Amniotic stem cell (primary cell): Measurements from ENCODE around the gene DEFB125.
"Not testable (repeated sequence)": the region's sequence is repeated elsewhere in the genome, so short reads cannot be mapped to it uniquely, and the experiment has no call there.

Experiments used
- DNase-seq: peaks from one replicate; lab custom pipeline; 2025; lab: John Stamatoyannopoulos, UW

DEFB125 gene, protein sequence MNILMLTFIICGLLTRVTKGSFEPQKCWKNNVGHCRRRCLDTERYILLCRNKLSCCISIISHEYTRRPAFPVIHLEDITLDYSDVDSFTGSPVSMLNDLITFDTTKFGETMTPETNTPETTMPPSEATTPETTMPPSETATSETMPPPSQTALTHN

DNA sequence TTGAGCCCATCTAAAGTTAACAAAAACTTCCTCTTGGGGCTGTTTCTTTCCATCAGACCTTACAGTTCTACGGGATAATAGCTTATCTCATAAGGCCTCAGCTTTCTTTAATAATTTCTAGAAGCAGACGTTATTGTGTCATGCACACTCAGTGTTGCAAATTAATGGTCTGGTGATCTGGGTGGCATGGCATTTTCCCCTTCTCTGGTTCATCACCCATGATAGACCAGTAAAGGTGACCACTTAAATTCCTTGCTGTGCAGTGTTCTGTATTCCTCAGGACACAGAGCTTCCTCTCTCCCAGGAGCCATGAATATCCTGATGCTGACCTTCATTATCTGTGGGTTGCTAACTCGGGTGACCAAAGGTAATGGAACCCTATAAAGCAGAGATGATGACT lies at the start of gene DEFB125:
DEFB125 (plus strand) TSS at position 272 of the 400 bp plus-strand sequence; CDS start at position 310, 38 bp downstream.
- no peak for DNase-seq

DNA sequence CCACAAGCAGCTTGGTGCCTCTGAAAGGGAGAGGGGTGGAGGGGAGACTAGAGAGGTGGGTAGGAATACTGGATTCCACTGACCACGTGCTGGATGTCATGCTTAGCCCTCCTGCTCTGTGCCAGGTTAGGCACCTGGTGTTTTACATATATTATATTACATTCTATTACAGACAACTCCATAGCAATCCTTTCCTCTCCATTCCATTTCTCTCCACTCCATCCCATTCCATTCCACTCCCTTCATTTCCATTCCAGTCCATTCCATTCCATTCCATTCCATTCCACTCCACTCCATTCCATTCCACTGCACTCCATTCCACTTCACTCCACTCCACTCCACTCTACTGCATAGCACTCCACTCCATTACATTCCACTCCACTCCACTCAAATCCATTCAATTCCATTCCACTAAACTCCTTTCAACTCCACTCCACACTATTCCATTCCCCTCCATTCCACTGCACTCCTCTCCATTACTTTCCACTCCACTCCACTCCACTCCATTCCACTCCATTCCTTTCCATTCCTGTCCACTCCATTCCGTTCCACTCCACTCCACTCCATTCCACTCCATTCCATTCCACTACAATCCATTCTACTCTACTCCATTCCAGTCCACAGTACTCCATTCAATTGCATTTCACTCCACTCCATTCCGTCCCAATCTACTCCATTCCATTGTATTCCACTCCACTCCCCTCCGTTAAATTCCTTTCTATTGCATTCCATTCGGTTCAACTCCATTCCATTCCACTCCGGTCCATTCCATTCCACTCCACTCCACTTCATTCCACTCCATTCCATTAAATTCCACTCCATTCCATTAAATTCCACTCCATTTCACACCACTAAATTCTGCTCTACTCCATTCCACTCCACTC lies 27.2 kb upstream of the DEFB125 start:
- no peak for DNase-seq

DNA sequence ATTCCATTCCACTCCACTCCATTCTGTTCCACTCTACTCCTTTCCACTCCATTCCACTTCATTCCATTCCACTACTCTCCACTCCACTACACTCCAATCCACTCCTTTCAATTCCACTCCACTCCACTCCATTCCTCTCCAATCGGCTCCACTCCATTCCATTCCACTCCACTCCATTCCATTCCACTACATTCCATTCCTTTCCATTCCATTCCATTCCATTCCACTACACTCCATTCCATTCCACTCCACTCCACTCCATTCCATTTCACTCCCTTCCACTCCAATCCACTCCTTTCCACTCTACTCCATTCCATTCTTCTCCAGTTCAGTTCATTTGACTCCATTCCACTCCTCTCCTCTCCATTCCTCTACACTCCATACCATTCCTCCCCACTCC lies 26.2 kb upstream of the DEFB125 start:
- no peak for DNase-seq

DNA sequence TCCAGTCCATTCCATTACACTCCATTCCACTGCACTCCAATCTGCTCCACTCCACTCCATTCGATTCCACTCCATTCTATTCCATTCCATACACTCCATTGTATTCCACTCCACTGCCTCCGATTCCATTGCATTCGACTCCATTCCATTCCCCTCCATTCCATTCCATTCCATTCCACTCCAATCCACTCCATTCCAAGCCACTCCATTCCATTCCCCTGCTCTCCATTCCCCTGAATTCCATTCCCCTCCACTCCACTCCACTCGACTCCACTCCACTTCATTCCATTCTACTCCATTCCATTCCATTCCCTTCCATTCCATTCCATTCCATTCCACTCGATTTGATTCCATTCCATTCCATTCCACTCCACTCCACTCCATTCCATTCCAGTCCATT lies 25.7 kb upstream of the DEFB125 start:
- DNase-seq: no peak

DNA sequence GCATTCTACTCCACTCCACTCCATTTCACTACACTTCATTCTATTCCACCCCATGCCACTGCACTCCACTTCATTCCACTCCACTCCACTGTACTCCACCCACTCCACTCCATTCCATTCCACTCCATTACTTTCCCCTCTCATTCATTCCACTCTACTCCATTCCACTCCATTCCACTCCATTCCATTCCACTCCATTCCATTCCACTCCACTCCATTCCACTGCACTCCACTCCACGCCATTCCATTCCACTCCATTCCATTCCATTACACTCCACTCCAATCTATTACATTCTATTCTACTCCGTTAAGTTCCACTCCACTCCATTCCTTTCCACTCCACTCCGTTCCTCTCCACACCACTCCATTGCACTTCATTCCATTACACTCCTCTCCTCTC lies 25.0 kb upstream of the DEFB125 start:
- DNase-seq: no peak

DNA sequence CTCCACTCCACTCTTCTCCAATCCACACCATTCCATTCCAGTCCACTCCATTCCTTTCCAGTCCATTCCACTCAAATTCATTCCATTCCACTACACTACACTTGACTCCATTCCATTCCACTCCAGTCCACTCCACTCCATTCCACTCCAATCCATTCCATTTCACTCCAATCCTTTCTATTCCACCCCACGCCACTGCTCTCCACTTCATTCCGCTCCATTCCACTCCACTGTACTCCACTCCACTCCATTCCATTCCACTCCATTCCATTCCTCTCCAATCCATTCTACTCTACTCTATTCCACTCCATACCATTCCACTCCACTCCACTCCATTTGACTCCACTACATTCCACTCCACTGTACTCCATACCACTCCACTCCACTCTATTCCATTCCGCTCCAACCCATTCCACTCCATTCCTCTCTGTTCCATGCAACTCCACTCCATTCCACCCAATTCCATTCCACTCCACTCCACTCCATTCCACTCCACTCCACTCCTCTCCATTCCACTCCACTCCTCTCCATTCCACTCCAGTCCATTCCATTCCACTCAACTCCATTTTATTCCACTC lies 23.4 kb upstream of the DEFB125 start:
- no peak for DNase-seq

DNA sequence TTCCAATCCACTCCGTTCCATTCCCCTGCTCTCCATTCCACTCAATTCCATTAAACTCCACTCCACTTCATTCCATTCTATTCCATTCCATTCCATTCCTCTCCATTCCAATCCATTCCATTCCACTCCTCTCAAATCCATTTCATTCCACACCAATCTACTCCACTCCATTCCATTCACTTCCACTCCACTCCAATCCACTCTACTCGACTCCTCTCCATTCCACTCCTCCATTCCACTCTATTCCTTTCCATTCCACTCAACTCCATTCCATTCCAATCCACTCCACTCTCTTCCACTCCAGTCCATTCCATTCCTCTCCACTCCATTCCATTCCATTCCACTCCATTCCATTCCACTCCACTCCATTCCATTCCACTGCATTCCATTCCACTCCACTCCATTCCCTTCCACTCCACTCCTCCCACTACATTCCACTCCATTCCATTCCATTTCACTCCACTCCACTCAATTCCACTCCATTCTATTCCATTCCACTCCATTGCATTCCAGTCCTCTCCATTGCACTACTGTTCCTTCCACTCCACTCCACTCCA lies 22.6 kb upstream of the DEFB125 start:
- DNase-seq: no peak

DNA sequence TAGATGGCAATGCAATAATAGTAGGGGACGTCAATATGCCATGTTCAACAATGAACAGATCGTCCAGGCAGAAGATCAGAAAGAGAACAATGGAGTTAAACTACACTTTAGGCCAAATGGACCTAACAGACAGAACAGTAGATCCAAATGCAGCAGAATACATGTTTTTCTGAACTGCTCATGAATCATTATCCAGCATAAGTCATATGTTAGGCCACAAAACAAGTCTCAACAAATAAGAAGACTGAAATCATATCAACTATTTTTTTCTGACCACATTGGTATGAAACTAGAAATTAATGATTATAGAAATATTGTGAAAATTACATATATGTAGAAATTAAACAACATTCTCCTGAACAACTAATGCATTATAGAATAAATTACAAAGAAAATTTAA lies 10.2 kb upstream of the DEFB125 start:
- no peak for DNase-seq

DNA sequence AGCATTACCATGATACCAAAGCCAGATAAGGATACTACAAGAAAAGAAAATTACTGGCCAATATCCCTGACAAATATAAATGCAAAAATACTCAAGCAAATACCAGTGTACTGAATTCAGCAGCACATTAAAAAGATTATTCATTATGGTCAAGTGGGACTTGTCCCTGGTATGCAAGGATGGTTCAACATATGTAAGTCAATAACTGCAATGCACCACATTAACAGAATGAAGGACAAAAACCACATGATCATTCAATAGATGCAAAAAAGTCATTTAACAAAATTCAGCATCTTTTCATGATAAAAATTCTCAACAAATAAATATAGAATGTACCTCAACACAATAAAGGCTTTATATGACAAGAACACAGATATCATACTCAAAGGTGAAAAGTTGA lies 9.1 kb upstream of the DEFB125 start:
- no peak for DNase-seq

DNA sequence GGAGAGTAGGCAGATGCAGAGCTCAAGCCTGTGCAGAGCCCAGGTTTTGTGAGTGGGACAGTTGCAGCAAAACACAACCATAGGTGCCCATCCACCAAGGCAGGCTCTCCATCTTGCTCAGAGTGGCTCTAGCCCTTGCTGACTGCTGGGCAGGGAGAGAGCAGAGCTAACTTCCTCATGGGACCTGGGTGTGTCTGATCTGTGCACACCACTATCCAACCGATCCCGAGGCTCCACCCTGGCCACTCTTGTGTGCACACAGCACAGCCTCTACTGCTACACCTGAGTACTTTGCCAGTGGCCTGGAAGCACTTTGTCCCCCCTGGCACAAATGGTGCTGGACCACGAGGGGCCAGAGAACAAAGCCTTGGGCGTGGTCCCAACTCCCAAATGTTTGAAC lies 7.9 kb upstream of the DEFB125 start:
- no peak for DNase-seq

DNA sequence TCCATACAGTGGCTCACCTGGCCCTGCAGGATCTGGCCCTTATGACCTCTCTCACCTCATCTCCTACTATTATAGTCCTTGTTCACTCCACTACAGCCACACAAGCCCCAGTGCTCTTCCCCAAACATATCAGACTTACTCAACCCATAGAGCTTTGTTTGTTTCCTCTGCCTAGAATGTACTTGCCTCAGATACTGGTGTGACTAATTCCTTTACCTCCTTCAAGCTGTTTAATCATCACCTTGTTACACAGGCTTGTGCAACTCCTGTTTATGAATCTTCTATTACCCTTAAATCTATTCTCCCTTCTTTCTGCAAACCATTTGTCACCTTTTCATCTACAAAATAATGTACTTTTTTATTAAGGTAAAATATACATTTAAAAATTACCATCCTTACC lies 3.2 kb downstream of the DEFB125 start:
- no peak for DNase-seq

DNA sequence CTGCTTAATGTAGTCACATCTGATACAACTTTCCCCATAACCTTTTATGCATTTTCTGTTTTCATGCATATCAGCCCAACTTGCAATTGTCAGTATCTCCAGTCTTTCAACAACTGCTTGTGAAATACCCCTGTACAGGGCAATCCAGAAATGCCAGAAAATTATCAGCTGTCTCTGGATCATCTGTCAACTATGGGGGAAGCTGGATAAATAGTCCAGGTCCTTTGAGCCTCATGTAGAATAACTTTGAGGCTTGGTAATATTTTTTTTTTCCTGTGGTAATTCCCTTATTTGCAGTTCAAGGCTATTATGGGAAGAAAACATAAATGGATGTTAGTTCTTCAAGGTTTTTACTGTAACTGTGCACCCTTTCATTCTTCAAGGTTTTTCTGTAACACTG lies 6.2 kb downstream of the DEFB125 start:
- DNase-seq: no peak

DNA sequence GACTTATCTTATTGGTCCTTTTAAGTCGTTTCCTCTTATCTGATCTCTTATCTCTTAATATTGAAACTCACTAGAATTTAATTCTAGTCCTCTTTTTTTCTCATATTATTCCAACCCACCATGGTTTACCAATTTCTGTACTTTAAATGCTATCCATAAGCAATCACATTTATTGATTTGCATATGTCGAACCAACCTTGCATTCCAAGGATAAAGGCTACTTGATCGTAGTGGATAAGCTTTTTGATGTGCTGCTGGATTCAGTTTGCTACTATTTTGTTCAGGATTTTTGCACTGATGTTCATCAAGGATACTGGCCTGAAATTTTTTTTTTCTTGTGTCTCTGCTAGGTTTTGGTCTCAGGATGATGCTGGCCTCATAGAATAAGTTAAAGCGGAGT lies 7.7 kb downstream of the DEFB125 start:
- no peak for DNase-seq

DNA sequence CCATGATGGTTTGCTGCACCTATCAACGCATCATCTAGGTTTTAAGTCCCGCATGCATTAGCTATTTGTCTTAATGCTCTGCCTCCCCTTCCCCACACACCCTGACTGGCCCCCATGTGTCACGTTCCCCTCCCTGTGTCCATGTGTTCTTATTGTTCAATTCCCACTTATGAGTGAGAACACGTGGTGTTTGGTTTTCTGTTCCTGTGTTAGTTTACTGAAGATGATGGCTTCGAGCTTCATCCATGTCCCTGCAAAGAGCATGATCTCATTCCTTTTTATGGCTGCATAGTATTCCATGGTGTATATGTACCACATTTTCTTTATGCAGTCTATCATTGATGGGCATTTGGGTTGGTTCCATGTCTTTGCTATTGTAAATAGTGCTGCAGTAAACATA lies 10.2 kb downstream of the DEFB125 start:
- not testable (repeated sequence) for DNase-seq

DNA sequence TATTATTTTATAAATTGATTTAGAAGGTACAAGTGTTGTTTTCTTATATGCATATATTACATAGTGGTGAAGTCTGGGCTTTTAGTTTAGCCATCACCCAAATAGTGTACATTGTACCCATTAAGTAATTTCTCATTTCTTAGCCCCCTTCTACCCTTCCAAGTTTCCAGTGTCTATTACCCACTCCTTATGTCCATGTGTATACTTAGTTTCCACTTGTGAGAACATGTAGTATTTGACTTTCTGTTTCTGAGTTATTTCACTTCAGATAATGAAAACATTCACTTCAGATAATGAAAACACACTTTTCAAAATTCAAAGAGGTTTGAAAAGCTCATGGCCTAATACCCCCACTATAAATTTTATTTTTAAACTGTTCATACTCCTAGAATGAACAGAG lies 14.5 kb downstream of the DEFB125 start:
- no peak for DNase-seq

DNA sequence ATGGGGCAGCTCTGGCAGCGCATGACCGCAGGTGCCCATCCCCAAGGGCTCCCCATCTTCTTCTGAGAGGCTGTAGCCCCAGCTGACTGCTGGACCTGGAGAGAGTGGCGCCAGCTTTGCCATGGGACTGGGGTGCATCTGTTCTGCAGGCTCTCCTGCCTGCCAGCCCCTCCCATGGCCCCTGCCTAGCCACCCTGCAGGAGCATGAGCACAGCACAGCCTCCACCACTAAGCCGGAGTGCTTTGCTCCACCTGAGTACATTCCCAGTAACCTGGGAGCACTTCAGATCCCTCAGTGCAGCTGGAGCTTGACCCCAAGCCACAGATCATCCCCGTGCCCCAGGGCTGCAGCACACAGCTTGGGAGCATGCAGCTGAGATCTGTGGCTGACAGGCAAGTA lies 16.0 kb downstream of the DEFB125 start:
- DNase-seq: no peak

DNA sequence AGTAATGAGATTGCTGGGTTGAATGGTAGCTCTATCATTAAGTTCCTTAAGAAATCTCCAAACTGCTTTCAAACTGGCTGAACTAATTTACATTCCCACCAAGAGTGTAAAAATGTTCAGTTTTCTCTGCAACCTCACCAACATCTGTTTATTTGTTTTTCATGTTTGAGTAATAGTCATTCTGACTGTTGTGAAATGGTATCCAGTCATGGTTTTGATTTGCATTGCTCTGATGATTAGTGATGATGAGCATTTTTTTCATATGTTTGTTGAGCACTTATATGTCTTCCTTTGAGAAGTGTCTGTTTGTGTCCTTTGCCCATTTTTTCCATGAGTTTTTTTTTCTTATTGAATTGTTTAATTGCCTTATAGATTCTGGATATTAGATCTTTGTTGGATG lies 24.9 kb downstream of the DEFB125 start:
- no peak for DNase-seq

DNA sequence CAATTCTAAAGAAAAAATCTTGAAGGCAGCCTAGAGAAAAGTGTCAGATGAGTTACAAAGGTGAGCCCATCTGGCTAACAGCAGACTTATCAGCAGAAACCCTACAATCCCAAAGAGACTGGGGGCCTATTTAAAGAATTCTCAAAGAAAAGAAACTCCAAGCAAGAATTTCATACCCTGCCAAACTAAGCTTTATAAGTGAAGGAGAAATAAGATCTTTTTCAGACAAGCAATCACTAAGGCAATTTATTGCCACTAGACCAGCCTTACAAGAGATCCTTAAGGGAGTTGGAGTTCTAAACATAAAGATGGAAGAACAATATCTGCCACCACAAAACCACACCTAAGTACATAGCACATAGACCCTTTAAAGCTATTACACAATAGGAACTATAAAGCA lies 30.0 kb downstream of the DEFB125 start:
- no peak for DNase-seq

DNA sequence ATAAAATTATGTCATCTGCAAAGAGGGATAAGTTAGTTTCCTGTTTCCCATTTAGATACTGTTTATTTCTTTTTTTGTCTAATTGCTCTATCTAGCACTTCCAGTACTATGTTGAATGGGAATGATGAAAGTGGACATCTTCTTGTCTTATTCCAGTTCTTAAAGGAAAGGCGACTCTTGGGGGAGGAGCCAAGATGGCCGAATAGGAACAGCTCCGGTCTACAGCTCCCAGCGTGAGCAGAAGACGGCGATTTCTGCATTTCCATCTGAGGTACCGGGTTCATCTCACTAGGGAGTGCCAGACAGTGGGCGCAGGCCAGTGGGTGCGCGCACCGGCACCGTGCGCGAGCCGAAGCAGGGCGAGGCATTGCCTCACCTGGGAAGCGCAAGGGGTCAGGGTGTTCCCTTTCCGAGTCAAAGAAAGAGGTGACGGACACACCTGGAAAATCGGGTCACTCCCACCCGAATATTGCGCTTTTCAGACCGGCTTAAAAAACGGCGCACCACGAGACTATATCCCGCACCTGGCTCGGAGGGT lies 42.4 kb downstream of the DEFB125 start:
- not testable (repeated sequence) for DNase-seq

DNA sequence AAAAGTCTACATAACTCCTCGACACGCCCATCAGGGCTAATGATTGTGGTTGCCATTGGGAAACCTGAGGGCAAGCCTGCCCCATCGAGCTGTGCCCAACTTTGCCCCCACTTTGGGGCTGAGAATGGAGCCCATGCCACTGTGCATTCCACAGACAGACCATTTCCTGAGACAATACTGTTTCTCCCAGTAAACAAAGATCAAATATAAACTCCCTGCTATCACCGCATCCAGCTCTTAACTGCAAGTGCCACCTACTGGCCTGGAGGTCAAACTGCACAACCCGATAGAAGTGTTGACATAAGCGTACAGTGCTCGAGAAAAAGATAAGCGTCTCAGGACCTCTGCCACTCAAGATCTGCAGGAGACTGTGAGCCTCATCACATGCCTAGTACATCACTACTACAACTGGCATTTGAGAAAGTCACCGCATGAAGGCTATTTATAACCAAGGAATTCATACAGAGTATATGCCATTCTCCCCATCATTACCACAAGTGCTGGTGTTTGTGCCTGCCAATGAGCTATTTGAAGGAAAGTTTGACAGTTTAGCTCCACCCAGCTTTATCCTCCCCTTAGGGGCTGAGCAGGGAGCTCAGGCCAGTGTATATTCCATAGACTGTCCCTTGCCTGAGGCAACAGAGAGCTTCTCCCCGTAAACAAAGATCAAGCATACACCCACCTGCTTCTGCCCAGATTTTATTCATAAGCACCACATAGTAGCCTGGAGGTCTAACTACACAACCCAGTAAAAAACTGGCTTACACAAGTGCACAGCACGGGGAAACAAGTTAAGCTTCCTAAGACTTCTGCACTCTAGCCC lies 50.4 kb downstream of the DEFB125 start:
- DNase-seq: no peak

DNA sequence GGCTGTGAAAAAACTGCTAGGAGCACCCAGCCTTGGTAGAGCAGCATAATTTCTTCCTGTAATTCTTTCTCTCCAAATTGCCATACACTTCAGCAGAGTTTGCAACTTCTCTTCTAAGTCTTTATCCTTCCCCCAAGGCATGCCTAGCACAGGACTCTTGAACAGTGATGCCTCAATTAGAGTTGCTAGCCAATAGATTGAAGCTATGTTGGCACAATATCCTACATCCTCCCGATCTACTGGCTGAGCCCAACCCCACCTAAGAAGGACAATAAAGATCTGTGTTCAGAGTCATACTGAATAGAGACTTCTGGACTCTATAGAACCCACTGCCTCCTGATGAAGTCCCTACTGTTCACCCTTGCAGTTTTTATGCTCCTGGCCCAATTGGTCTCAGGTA lies 54.8 kb downstream of the DEFB125 start, which contains the start of gene DEFB126:
DEFB126 (plus strand) TSS at position 301 of the 400 bp plus-strand sequence; CDS start at position 340, 39 bp downstream.
- DNase-seq: no peak

DNA sequence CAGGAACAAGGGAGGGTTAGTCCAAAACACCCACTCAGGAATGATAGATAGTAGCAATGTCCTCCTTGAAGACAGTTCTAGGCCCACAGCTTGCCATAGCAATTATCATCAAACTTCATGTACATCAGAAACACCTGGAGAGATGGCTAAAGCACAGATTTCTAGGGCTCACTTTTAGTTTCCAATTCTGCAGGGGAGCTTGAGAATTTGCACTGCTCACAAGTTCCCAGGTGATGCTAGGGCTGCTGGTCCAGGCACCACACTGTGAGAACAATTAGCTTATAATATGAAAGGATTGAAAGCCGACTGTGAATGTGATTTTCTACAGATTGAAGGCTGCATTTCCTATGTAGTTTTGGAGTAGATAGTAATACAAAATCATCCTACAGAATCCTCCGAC lies 58.4 kb downstream of the DEFB125 start:
- no peak for DNase-seq
